Measurements from ENCODE around the gene S100A16.
"Not testable (repeated sequence)": the region's sequence is repeated elsewhere in the genome, so short reads cannot be mapped to it uniquely, and the experiment has no call there.

S100A16 gene

GRCh38 chr1:153583514-153583913 is 29.4 kb downstream of the S100A16 start:
- not testable (repeated sequence) for DNase-seq

GRCh38 chr1:153582836-153583235 is 30.1 kb downstream of the S100A16 start:
- DNase-seq, result not testable (repeated sequence)

DNA sequence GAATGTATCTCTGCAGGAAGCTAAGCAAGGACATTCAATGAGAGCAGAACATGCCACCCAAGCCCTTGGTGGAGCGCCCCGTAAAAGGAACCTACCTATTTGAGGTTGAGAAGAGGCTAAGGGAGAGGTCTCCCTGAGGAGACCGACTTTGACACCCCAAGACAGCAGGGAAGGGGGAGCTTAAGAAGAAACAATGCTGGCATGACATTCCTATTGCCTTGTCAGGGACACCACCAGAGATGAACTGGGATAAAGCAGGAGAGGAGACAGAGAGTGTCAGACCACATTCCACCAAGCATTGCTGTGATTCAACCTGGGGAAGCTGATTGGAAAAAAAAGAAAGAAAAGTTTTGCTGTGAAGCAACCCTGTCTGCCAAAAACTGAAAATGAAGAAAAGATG is 34.0 kb downstream of the S100A16 start:
- no peak for DNase-seq

DNA sequence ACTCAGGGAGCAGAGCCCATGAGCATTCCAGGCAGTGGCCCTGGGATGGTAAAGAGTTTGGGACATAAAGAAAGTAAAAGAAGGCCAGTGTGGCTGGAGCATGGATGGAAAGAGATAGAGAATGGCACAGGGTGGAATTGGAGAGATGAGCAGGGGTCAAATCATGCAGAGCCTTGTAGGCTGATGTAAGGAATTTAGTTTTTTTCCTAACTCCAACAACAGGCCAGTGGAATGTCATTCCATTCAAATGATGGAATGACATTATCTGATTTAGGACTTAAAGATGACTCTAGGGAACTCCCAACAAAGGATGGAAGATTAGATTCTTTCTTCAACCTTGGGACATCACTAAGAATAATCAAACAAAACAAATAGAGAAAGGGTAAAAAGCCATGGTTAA is 34.4 kb downstream of the S100A16 start:
- no peak for DNase-seq

DNA sequence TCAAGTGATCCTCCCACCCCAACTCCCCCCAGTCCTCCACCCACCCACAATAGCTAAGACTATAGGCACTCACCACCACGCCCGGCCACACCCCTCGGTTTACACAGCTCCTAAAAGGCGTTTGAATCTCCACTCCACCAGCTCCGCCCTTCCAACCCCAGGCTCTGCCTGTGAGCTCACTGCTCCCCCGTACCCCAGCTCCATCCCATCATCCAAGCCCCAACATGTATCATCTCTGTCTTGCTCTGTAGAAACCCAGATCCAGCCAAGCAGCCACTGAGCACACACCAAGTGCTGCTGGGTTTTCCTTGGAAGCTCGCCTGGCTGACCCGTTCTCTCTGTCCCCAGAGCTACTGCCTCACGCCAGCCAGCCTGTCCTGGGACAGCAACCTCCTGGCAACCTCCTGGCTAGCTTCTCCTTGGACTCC is 35.3 kb downstream of the S100A16 start:
- no peak for DNase-seq

DNA sequence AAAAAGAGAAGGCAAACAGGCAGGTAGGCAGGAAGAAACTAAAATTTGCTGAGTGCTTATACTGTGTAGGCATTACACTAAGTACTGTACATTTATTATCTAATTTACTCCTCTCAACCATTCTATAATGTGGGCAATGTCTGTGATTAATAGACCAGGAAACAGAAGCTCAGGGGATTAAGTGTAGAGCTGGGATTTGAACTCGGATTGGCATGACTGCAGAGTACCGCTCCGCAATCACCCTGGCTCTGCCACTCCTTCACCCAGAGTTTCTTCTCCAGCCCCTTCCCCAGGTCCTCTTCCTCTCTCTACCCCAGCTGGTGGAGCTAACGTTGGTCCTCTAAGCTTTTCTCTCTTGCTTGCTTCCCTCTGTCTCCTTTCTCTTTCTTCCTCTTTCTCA is 35.8 kb downstream of the S100A16 start:
- no peak for DNase-seq

DNA sequence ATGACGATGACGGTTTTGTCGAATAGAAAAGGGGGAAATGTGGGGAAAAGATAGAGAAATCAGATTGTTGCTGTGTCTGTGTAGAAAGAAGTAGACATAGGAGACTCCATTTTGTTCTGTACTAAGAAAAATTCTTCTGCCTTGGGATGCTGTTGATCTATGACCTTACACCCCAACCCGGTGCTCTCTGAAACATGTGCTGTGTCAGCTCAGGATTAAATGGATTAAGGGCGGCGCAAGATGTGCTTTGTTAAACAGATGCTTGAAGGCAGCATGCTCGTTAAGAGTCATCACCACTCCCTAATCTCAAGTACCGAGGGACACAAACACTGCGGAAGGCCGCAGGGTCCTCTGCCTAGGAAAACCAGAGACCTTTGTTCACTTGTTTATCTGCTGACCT is 37.4 kb downstream of the S100A16 start:
- DNase-seq, result not testable (repeated sequence)

DNA sequence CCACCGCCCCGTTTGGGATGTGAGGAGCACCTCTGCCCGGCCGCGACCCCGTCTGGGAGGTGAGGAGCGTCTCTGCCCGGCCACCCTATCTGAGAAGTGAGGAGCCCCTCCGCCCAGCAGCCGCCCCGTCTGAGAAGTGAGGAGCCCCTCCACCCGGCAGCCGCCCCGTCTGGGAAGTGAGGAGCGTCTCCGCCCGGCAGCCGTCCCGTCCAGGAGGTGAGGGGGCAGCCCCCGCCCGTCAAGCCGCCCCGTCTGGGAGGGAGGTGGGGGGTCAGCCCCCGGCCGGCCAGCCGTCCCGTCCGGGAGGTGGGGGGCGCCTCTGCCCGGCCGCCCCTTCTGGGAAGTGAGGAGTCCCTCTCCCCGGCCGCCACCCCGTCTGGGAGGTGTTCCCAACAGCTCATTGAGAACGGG is 37.9 kb downstream of the S100A16 start:
- DNase-seq, result not testable (repeated sequence)

- DNase-seq, result no peak
These were observed 39.6 kb downstream of the S100A16 start for GRCh38 chr1:153573351-153573750.

GRCh38 chr1:153572569-153573015 is 40.3 kb downstream of the S100A16 start:
- DNase-seq, result peak; percentile 25 to 74

DNA sequence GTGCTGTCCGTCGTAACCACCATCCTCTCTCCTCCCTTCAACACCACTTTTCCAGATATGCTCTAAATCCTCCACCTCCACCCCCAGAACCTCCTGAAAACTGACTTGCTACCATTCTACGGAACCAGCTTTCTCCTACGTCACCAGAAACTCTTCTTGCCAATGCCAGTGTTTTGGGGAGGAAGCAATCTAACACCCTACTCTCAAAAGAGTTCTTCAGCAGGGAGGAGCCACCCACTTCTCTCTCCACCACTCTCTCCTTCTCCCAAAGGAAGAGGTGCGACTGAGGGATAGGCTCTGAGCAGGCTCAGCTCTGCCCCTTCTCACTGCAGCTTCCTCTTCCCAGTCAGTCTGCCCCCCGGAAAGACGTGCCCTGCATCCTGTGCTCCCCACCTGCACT is 41.2 kb downstream of the S100A16 start:
- no peak for DNase-seq

DNA sequence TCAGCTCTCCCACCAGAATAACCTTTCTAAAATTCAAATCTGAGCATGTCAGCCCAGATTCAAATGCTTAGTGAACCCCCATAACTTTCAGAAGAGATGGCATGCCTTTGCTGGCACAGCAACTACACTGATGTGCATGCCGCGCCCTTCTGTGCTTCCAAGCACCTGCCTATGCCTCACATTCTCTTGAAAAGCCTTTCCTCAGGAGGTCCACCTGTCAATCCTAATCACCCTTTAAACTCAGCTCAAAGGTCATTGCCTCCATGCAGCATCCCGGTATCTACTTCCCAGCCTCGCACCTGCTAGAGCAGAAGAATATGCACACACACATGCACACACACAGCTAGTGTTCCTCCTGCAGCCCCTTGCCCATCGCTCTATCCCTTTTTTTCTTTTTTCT is 42.1 kb downstream of the S100A16 start:
- no peak for DNase-seq

- DNase-seq, result no peak
These were observed 43.5 kb downstream of the S100A16 start for GRCh38 chr1:153569465-153569864.

- peak; percentile 42 to 76 for DNase-seq
These were observed 44.4 kb downstream of the S100A16 start for GRCh38 chr1:153568367-153569099.

DNA sequence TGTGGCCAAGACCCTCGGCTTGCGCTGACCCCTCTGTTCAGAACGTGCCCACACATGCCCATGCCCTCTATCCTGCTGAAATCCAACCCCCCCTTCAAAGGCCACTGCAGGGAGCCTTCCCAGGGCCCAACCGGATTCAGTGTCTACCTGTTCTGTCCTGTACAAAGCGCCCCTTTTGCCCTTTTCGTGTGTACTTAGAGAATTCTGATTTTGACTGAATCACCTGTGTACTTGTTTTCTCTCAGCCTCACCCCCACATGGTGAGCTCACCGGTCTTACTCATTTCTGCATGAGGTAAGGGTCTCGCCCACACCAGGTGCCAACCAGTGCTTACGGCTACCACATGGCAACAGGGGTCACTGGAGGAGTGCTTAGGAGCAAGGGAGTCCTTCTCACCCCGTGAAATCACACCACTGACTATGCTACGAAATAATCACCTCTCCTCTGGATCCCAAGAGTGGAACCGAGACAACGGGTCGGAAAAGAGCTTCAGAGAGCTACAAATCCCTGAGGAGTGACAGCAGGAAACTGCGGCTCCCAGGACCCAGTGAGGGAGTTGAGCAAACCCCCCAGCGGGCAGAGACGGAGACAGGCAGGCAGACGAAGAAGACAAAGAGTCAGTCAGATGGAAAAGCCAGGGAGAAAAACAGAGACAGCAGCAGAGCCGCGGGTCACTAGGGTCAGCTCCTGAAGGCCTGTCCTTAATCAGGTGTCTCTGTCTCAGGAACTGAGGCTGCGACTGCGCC is 45.1 kb downstream of the S100A16 start:
- DNase-seq, result no peak

DNA sequence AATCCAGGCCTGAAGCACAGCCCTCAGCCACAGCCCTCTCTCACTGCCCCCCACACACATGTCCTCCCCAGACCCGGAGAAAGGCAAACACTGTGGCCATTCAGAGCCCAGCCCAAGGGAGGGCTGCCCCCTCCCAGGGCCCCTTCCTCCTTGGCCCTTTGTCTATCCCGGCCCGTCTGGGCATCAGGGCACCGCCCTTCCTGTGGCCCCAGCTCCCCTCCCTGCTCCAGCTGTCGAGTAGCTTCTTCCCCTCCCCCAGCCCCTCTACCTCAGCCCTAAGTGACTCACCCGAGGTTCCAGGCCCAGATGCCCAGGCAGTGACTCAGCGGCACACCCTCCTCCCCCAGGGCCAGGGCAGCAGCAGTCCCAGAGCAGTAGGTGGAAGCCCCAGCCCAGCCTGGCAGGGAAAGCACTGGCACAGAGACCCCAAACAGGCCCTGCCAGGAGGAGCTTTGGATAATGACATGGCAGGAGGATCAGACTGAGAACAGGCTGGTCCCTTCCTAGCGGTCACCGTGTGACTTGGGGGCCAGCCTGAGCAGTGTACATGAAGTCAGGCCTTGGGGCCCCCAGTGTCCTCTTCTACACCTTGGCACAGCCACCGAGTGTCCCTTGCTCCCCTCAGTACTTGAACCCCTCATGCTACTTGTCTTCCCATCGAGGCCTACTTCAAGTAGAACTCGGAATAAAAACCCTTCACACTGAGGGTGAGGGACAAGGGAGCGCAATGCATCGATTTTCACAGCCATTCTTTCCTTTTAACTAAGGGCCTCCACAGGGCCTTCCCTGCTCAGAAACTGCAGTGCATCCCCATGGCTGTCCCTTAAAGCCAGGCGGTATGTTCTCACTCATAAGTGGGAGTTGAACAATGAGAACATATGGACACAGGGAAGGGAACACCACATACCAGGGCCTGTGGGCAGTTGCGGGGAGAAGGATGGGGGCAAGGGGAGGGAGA is 46.2 kb downstream of the S100A16 start:
- peak; percentile 84 to 92 for DNase-seq

- peak; percentile 17 to 43 for DNase-seq
These were observed 47.2 kb downstream of the S100A16 start, which contains the start of gene S100A2 for GRCh38 chr1:153565529-153566374. S100A2 (minus strand) TSS chr1:153565844; CDS start chr1:153563877, 1,967 bp downstream.

GRCh38 chr1:153563991-153564390 is 48.9 kb downstream of the S100A16 start:
- no peak for DNase-seq

DNA sequence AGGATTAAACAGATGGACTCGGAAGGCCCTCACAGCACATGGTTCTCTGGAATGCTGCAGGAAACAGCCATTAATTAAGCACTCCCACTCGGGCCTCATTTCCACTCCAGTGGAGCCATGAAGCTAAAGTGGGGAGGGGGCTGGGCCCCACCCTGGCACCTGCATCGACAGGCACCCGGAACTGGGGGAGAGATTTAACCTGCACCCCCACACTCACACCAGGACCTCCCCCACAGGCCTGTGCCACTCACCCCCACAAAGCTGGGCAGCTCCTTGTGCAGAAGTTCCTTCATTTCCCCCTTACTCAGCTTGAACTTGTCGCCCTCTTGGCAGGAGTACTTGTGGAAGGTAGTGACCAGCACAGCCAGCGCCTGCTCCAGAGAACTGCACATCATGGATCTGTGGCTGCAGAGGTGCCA is 49.4 kb downstream of the S100A16 start:
- DNase-seq, result no peak

DNA sequence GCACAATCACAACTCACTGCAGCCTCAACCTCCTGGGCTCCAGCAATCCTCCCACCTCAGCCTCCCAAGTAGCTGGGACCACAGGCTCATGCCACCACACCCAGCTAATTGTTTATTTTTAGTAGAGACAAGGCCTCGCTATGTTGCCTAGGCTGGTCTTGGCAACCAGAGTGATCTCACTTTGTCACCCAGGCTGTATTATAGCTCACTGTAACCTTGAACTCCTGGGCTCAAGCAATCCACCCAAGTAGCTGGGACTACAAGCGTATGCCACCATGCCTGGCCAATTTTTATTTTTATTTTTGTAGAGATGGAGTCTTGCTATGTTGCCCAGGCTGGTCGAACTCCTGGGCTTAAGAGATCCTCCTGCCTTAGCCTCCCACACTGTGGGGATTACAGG is 50.9 kb downstream of the S100A16 start:
- not testable (repeated sequence) for DNase-seq

DNA sequence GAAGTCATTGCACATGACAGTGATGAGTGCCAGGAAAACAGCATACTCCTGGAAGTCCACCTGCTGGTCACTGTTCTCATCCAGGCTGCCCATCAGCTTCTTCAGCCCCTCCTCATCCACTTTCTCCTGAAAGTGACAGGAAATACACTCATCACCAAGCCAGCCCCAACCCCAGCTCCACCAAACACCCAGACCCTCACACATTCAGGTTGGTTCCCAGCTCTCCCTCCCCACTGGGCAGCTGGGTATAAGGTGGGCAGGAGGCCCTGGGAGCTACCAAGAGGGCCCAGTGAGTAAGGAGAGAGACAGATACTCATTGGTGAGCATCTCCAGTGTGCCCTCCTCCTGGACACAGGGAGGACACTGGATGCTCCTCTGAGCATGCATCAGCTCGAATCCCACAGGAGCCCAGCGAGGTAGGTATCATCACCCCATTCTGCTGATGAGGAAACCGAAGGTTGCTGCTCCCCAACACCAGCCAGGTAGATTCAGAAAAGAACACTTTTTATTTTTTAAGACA is 51.4 kb downstream of the S100A16 start:
- DNase-seq, result no peak

All from SW 1271 (cell line).